ENCODE measurements around the gene LENG1. TPM values are rescaled to one million over a fixed set of nuclear protein-coding genes. Genes with fewer than 3 reads are reported as not detected.

LENG1 gene
- total RNA-seq, 1 donor from 2014 or later = 4.4 TPM

- DNase-seq (ENCODE audit: low spot score) = no peak
Observed at GRCh38 chr19:54142166-54142780, 17.2 kb downstream of the LENG1 start.

DNA sequence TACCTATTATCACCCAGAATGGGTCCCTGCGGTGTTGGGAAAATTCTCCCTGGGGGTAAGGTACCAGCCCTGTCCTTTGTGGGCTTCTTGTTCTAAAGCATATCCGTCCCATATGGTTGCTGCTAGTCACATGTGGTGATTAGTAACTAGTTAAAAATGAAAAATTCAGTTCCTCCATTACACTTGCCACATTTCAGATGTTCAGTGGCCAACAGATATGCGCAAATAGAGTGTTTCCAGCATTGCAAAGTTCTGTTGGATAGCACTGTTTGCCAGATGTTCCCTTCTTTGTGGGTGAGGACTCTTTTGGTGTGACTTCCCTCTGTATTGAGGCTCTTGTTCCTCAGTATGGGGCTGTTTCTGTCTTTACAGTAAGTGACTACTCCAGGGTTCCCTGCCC, 18.2 kb downstream of the LENG1 start:
- DNase-seq (ENCODE audit: low spot score) = no peak

DNA sequence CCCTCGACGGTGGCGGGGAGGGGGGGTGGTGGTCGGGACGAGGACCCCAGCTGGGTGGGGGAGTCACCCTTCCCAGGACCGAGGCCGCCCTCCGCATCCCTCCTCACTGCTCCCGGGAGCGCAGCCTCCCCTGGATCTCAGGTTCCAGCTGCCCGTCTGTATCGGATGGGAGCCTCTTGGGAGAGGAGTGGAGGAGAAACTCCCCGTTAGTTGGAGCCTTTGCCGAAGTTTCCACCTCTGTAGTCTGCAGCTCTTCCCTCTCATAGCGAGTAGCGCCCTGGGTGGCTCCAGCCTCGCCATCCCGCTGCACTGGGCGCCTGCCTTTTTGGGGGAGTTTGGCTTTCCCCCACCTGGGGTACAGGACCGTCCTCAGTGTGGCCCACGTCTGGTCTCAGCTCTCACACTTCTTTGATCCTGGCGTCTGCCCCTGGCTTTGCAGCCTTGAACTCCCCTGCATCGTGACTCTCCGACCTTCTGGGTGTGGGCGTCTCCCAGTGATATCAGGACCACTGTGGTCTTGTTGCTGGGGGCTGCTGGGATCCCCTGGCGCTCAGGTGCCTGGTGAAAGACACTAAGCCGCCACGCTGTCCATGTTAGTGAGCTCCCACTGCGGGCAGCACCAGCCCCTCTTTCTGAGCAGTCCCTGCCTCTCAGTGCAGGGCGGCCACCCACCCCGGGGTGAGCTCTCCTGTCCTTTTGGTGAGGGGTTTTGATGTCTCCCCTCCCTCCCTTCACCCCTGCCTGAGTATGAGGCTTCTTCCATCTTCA, 20.8 kb downstream of the LENG1 start:
- DNase-seq (ENCODE audit: low spot score) = no peak

DNA sequence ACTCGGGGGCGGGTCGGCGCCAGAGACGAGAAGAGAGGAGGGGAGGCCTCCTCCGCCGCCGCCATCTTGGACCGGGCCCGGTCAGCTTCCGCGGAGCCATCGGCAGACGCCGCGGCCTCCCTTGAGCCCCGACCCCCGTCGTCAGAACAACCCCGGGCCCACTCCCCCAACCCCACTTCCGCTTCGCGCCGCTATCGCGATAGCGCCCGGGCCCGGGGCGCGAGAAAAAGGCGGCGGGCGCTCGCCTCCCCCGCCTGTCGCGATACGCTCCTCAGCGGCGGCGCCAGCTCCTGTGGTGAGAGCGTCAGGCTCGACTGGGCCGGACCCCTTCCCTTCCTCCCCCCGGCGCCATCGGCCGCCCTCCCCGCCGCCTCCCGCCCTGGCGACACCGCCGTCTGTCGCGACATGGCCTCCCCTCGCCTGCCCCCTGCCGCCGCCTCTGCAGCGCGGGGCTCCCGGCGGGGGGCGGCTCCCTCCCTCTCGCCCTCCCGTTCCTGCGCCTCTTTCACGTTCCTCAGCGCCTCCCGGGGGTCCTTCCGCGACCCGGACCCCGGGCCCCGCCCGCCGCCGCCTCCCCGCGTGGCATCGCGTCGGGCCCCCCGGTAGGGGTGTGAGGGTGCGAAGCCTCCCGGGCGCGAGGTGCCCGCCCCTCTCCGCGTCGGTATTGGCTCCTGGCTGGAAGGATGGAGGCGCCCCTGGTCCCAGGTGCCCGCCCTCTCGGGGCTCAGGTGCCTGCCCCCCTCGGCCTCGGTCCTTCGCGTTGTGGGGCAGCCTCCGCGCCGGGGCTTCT, 21.6 kb downstream of the LENG1 start, which contains the start of gene CNOT3:
TSS of gene CNOT3 (plus strand) at position 64 of the 790 bp plus-strand sequence. CDS start 5,217 bp downstream, outside the sequence.
- no peak for DNase-seq (ENCODE audit: low spot score)

DNA sequence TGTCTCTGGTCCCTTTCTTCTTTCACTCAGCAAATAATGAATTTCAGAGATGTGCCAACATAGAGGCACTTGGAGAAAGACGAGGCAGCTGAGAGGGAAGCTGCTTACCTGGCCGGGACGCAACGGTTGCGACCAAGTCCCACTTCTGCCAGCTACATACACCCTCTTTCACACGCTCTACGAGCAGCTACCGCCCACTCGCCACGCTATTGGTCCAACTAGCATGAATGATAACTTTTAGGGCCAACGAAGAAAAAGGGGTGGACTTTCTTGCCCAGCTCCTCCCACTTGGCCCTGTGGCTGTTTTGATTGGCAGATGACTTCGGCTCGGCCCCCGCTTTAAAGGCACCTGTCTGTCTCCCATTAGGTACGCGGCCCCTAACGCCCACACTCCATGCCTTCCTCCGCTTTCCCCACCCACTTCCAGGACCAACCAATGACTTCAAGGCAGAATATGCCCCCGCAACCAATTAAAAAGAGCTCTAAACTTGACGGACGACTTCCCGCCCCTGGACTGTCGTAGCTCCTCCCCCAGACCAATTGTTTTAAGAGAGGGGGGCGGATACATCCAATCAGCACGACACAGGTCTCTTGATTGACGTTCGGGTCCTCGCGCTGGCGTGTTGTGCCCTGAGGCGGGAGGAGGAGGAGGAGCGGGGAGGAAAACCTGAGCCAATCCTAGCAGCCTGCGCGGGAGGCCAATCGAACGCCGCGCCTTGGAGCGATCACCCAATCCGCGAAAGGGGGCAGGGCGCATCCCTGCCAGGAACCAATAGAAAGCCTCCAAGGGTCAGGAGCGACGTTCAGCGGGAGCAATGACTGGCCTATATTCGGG, 22.4 kb downstream of the LENG1 start:
- DNase-seq (ENCODE audit: low spot score) = peak; percentile 99

DNA sequence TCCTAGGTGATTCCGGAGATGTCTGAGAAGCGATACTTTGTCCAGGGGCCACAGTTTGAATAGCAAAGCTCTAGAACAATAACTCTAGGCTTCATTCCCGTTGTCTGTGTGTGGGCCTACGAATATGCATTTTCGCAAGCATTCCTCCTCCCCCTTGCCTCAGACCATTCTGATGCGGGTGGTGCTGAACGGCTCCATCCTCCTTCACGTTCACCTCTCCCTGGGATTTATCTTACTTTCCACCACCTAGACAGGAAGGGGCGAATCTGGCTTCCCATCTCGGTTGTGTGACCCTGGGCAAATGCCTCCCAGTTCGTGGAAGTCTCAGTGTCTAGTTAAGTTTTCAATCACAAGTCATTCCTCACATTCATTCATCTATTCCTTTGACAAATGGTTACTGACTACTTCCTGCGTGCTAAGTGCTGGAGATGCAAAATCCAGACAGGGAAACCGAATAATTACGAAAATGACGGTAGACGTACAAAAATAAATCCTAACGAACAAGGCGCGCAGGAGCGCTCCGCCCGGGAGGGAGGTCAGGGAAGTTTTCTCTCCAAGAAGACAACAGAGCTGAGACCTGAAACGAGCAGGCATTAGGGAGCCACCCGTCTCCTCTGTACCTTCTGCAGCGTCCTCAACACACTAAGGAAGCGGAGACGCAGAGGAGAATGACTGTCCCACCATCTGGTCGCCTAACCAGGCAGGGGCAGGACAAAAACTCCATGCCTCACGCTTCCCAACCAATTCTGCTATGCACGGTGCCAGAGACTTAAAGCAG, 23.2 kb downstream of the LENG1 start:
- no peak for DNase-seq (ENCODE audit: low spot score)

- no peak for DNase-seq (ENCODE audit: low spot score)
Observed at GRCh38 chr19:54133957-54134590, 25.4 kb downstream of the LENG1 start.

DNA sequence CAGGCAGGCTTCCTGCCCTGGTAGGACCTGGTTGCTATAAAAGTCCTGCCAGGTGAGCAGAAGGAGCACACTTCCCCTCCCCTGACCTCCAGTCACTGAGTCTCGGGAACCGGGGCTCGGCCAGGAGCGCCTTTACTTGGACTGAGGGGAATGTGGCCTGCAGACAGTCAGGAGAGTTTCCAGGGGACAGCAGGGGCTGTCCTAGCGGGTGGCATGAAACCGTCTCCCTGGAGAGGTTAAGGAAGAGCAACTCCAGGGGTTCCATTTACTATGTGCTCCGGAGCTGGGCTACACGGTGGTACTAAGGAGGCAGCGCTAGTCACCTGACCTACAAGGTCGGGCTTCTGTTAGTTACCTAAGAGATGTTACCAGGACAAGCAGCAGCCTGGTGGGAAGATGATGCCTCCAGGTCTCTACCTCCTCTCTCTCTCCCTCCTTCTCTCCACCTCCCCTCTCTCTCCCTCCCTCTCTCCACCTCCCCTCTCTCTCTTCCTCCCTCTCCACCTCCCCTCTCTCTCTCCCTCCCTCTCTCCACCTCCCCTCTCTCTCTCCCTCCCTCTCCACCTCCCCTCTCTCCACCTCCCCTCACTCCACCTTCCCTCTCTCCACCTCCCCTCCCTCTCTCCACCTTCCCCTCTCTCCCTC, 26.1 kb downstream of the LENG1 start:
- no peak for DNase-seq (ENCODE audit: low spot score)

DNA sequence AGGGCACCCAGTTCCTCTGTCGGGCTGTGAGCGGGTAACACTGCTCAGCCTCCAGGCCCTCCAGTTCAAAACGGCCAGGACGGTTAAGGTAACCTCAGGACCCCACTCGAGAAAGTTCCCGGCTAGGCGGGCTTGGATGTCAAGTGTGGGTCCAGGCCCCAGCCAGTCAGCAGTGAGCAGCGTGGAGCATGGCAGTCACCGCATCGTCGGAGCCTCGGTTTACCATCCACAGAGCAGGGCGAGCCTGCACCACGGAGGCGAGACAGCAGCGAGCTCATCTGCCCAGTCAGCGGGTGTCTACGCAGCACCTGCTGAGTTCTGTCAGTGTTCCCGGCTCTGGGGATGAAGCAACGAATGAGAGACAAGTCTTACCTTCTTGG, 29.9 kb downstream of the LENG1 start:
- no peak for DNase-seq (ENCODE audit: low spot score)

GRCh38 chr19:54128796-54129616, 30.5 kb downstream of the LENG1 start:
- DNase-seq (ENCODE audit: low spot score) = no peak

DNA sequence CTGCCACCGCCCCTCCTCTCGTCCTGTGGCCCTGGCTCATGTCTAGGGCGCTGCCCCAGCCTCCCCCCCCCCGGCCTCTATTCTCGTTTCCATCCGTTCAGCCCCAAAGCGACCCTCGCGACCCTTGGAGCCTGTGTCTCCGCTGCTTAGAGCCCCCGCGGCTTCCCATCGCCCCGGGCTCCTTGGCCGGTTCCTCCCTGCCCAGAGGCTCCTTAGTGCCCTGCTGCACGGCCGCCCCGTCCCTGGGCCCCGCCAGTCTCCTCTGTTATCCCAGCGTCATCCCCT, 31.1 kb downstream of the LENG1 start:
- no peak for DNase-seq (ENCODE audit: low spot score)

DNA sequence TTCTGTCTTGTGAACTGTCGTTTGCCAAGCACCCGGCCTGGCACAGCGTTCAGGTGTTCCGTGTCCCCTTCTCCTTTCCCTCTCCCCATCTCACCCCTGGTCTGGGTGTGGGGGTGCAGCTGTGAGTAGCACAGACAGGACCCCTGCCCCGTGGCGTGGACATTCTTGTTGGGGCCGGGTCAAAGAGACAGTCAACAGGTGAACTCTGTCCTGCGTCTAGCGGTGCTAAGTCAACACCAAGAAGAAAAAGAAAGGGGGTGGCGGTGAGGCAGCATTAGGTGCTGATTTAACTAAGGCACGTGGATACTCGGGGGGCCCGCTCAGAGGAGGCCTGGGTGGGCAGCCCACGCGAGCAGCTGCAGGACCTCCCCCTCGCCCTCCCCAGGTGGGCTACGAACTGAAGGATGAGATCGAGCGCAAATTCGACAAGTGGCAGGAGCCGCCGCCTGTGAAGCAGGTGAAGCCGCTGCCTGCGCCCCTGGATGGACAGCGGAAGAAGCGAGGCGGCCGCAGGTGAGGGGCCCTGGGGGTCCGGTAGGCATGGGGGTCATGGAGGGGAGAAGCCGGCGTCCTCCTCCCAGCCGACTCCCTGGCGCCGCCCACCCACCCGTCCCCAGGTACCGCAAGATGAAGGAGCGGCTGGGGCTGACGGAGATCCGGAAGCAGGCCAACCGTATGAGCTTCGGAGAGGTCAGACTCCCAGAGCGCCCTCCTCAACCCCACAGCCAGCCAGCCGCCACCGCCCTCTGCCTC, 31.7 kb downstream of the LENG1 start:
- DNase-seq (ENCODE audit: low spot score) = no peak

DNA sequence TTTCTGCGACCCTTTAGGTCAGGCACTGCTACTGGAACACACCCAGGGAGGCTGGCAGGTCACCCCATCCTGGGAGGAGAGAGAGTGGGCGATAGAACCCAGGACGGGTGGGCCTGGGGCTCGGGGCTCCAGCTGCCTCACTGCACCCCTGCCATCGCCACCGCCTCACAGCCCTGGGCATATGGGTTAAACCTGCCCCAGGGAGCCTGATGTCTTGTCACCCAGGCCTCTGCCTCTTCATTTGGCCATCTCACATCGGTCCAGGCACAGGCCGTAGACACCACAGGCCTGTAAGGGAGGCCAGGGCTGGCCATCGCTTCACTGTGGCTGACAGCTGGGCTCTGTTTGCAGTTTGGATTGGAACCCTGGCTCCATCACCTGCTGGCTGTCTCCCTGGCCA, 33.8 kb downstream of the LENG1 start:
- no peak for DNase-seq (ENCODE audit: low spot score)

- DNase-seq (ENCODE audit: low spot score) = no peak
Observed at GRCh38 chr19:54124393-54124792, 35.1 kb downstream of the LENG1 start.

DNA sequence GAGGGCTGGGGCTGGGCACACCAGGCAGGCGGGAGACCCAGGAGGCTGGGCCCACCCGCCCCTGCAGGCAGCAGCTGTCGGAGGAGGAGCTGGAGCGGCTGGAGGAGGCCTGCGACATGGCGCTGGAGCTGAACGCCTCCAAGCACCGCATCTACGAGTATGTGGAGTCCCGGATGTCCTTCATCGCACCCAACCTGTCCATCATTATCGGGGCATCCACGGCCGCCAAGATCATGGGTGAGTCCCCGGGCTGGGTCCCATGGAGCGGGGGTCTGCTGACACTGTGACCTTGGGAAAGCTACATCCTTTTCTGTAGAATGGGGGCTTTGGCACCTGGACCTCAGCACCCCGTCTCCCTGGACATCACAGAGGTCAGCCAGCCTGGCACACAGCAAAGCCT, 35.8 kb downstream of the LENG1 start:
- no peak for DNase-seq (ENCODE audit: low spot score)

DNA sequence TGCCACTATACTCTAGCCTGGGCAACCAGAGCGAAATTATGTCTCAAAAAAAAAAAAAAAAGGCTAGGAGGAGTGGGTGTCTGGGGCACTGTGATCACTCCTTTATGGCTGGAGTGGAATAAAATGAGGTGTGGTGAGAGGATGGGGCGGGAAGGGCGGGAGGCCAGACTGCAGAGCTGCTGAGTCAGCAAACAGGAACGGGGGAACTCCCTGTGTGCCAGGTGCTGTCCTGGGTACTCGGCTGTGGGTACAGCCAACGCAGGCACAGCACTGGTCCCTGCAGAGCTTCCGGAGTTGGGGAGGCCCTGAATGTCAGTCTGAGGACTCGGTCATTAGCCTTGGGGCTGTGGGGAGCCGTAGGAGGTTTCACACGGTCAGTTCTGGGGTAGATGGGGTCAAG, 38.3 kb downstream of the LENG1 start:
- DNase-seq (ENCODE audit: low spot score) = no peak

GRCh38 chr19:54115109-54116063, 44.1 kb downstream of the LENG1 start, which contains the start of the genes PRPF31 and TFPT:
Gene PRPF31 (plus strand): TSS chr19:54115754. CDS start chr19:54118279, 2,525 bp downstream.
Gene TFPT (minus strand): TSS chr19:54115657. CDS start chr19:54115269, 388 bp downstream.
- peak; percentile 97 for DNase-seq (ENCODE audit: low spot score)
